ENCODE measurements around the gene KLC1.
"Not testable (repeated sequence)": the region's sequence is repeated elsewhere in the genome, so short reads cannot be mapped to it uniquely, and the experiment has no call there.

Gene KLC1

GRCh38 chr14:103628684-103629502, at the start of gene KLC1:
Gene KLC1 (plus strand): TSS chr14:103629211. CDS start chr14:103654565, 25,354 bp downstream.
- DNase-seq, result no peak

GRCh38 chr14:103581206-103581605, 47.8 kb upstream of the KLC1 start:
- no peak for DNase-seq

- no peak for DNase-seq
Measured at GRCh38 chr14:103581954-103582703, 46.9 kb upstream of the KLC1 start.

GRCh38 chr14:103584326-103584915, 44.6 kb upstream of the KLC1 start:
- DNase-seq, result no peak

GRCh38 chr14:103593577-103593976, 35.4 kb upstream of the KLC1 start:
- no peak for DNase-seq

- DNase-seq, result no peak
Measured at GRCh38 chr14:103594265-103594664, 34.7 kb upstream of the KLC1 start.

- DNase-seq, result no peak
Measured at GRCh38 chr14:103597623-103598377, 31.2 kb upstream of the KLC1 start.

GRCh38 chr14:103600503-103600902, 28.5 kb upstream of the KLC1 start:
- no peak for DNase-seq

GRCh38 chr14:103604620-103605019, 24.4 kb upstream of the KLC1 start:
- no peak for DNase-seq

- peak; percentile 71 for DNase-seq
Measured at GRCh38 chr14:103606963-103607668, 21.9 kb upstream of the KLC1 start.

- DNase-seq, result no peak
Measured at GRCh38 chr14:103607822-103608221, 21.2 kb upstream of the KLC1 start.

GRCh38 chr14:103609081-103609480, 19.9 kb upstream of the KLC1 start:
- not testable (repeated sequence) for DNase-seq

- DNase-seq, result no peak
Measured at GRCh38 chr14:103611215-103611614, 17.8 kb upstream of the KLC1 start.

GRCh38 chr14:103613517-103613916, 15.5 kb upstream of the KLC1 start:
- no peak for DNase-seq

GRCh38 chr14:103616635-103617300, 12.2 kb upstream of the KLC1 start:
- no peak for DNase-seq

- DNase-seq, result no peak
Measured at GRCh38 chr14:103619057-103619456, 10.0 kb upstream of the KLC1 start.

- no peak for DNase-seq
Measured at GRCh38 chr14:103621860-103622259, 7.2 kb upstream of the KLC1 start.

GRCh38 chr14:103623308-103623707, 5.7 kb upstream of the KLC1 start:
- DNase-seq, result no peak

GRCh38 chr14:103623883-103624482, 5.0 kb upstream of the KLC1 start:
- no peak for DNase-seq

- DNase-seq, result no peak
Measured at GRCh38 chr14:103624860-103625259, 4.2 kb upstream of the KLC1 start.

- no peak for DNase-seq
Measured at GRCh38 chr14:103625356-103626095, 3.5 kb upstream of the KLC1 start.

Data from GF-D8 (cell line).